GM19463 (cell line): ENCODE data around the gene FN1.
A peak's percentile ranks its signal among the peaks of the same experiment; 100 is the strongest.
"Not testable (repeated sequence)": the region's sequence is repeated elsewhere in the genome, so short reads cannot be mapped to it uniquely, and the experiment has no call there.

ENCODE experiments used
- ATAC-seq: cut with Tn5 transposase; IDR thresholded peaks from one replicate; pipeline ENCODE4 v1.9.1; 2021; ENCODE audit warnings: mild to moderate bottlenecking, moderate library complexity; ENCODE audit not compliant: unreplicated experiment

Gene FN1

GRCh38 chr2:215369181-215369760, 66.6 kb downstream of the FN1 start:
- ATAC-seq = no peak

- ATAC-seq = no peak
Measured at GRCh38 chr2:215368493-215368809, 67.4 kb downstream of the FN1 start.

GRCh38 chr2:215367662-215368492, 68.0 kb downstream of the FN1 start:
- ATAC-seq = no peak

GRCh38 chr2:215366440-215367032, 69.3 kb downstream of the FN1 start:
- no peak for ATAC-seq

GRCh38 chr2:215365184-215365658, 70.6 kb downstream of the FN1 start:
- peak; percentile 65 for ATAC-seq

GRCh38 chr2:215364157-215365155, 71.4 kb downstream of the FN1 start:
- no peak for ATAC-seq

- ATAC-seq = no peak
Measured at GRCh38 chr2:215363461-215364156, 72.3 kb downstream of the FN1 start.

GRCh38 chr2:215363039-215363438, 72.8 kb downstream of the FN1 start:
- ATAC-seq = no peak

GRCh38 chr2:215362562-215362904, 73.3 kb downstream of the FN1 start:
- no peak for ATAC-seq

- ATAC-seq = no peak
Measured at GRCh38 chr2:215361876-215362561, 73.8 kb downstream of the FN1 start.

- no peak for ATAC-seq
Measured at GRCh38 chr2:215361211-215361875, 74.5 kb downstream of the FN1 start.

GRCh38 chr2:215360596-215360995, 75.3 kb downstream of the FN1 start:
- ATAC-seq = no peak

GRCh38 chr2:215360059-215360458, 75.8 kb downstream of the FN1 start:
- not testable (repeated sequence) for ATAC-seq

GRCh38 chr2:215359576-215359922, 76.3 kb downstream of the FN1 start:
- ATAC-seq = no peak

- no peak for ATAC-seq
Measured at GRCh38 chr2:215358891-215359575, 76.8 kb downstream of the FN1 start.

GRCh38 chr2:215358312-215358845, 77.5 kb downstream of the FN1 start:
- ATAC-seq = no peak

GRCh38 chr2:215357660-215358059, 78.2 kb downstream of the FN1 start:
- ATAC-seq = no peak

GRCh38 chr2:215356948-215357461, 78.9 kb downstream of the FN1 start:
- no peak for ATAC-seq
